LNCAP (cell line): ENCODE data around the gene DDC.

Source experiments
- CTCF ChIP-seq: fragments of 450-650 bp; IDR thresholded peaks from 2 replicates; pipeline ENCODE4 v1.5.1; 2017; ENCODE audit warnings: mild to moderate bottlenecking

Gene DDC

GRCh38 chr7:50418526-50419290 lies 146.5 kb downstream of the DDC start:
- TF ChIP-seq CTCF = no peak

- TF ChIP-seq CTCF = peak; percentile 96
Measured at GRCh38 chr7:50418086-50418515, 147.1 kb downstream of the DDC start.

GRCh38 chr7:50416527-50417182 lies 148.6 kb downstream of the DDC start:
- TF ChIP-seq CTCF = no peak

GRCh38 chr7:50415844-50416364 lies 149.3 kb downstream of the DDC start:
- no peak for TF ChIP-seq CTCF

GRCh38 chr7:50413561-50413960 lies 151.6 kb downstream of the DDC start:
- TF ChIP-seq CTCF = no peak

GRCh38 chr7:50412973-50413372 lies 152.2 kb downstream of the DDC start:
- TF ChIP-seq CTCF = no peak

- no peak for TF ChIP-seq CTCF
Measured at GRCh38 chr7:50411332-50411731, 153.9 kb downstream of the DDC start.
